ENCODE results near the gene BAIAP3. TPM values are rescaled to one million over a fixed set of nuclear protein-coding genes. Genes with fewer than 3 reads are reported as not detected.

BAIAP3 gene
- total and polyA plus RNA-seq, 2 of the 4 experiments (the other 2 are of a cell fraction) = 0.36 to 0.65 TPM

DNA sequence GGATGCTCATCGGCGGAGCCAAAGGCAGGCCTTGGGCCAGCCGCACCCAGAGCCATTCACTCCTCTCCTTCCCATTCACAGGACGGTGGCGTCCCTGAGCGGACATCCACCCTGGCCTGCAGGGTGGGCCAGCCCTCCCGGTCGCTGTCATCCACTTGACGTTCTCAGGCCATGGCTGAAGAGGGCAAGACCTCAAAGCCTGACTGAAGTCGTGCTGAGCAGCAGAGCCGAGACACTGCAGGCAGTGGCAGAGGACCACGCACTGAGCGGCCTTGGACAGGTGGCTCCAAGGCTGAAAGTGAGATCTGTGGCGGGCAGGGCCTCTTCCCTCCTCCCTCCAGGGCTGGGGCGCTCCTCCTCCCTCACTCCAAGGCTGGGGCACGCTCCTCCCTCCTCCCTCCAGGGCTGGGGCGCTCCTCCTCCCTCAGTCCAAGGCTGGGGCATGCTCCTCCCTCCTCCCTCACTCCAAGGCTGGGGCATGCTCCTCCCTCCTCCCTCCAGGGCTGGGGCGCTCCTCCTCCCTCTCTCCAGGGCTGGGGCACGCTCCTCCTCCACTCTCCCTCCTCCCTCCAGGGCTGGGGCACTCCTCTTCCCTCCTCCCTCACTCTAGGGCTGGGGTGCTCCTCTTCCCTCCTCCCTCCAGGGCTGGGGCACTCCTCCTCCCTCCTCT is 42.4 kb downstream of the BAIAP3 start (continued):
- TF ChIP-seq, protein P1, sequence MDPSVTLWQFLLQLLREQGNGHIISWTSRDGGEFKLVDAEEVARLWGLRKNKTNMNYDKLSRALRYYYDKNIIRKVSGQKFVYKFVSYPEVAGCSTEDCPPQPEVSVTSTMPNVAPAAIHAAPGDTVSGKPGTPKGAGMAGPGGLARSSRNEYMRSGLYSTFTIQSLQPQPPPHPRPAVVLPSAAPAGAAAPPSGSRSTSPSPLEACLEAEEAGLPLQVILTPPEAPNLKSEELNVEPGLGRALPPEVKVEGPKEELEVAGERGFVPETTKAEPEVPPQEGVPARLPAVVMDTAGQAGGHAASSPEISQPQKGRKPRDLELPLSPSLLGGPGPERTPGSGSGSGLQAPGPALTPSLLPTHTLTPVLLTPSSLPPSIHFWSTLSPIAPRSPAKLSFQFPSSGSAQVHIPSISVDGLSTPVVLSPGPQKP (IDR thresholded peaks at IDR 0.05; ENCODE audit: borderline replicate concordance, low read depth, low read length) = no peak
- TF ChIP-seq RFX5 (IDR thresholded peaks at IDR 0.05; ENCODE audit: low read depth, low read length) (no peak), FOS (IDR thresholded peaks at IDR 0.05; ENCODE audit: low read depth, low read length) (no peak), RAD21 (IDR thresholded peaks at IDR 0.05; ENCODE audit: low read length) (no peak)

All from IMR-90 (cell line).